ENCODE measurements around the gene TMEM39A. TPM values are rescaled to one million over a fixed set of nuclear protein-coding genes. Genes with fewer than 3 reads are reported as not detected.
A peak's percentile ranks its signal among the peaks of the same experiment; 100 is the strongest.

The TMEM39A gene
- total and polyA plus RNA-seq, 5 donors from 2014 or later = 8.5 to 49.7 (median 12.3) TPM

DNA sequence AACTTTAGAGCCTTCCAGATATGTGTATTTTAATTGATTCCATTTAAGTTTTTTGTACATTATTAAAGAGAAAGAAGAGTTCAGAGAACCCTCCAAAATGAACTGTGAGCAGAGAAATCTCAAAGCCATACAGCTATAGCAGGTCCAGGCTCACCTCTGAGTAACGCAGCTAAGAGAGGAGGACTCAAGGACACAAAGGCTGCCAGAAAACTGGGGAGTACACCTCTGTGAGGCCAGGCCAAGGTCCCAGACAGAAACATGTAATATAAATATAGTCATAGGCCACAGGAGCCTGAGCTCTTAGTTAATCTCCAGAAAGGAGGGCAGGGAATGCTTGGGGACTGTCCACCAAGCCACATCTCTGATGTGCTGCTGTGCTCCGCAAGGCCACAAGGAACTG lies 66.5 kb downstream of the TMEM39A start:
- Mint-ChIP-seq H3K27me3 (no peaks in the 10 kb centered on the region), H3K36me3 (peaks cover 36% of the 10 kb centered on the region), H3K27ac (peak overlapping the region in 1 of 3 donors; percentile 49), H3K4me3 (no peak overlapping the region), H3K9me3 (no peaks in the 10 kb centered on the region), H3K4me1 (peaks cover 12 to 17% (median 14%) of the 10 kb centered on the region in 4 donors)
- no peak for ATAC-seq (ENCODE audit: low read depth in 2 of 2)
- DNase-seq = no peak
- no peak overlapping the region for H3K27ac ChIP-seq (ENCODE audit: insufficient read depth, low read length, poor library complexity, severe bottlenecking)
- H3K27me3 ChIP-seq (ENCODE audit: control insufficient read depth, insufficient read depth, low read length) = no peaks in the 10 kb centered on the region
- no peak overlapping the region for H3K4me3 ChIP-seq (ENCODE audit: low read depth, low read length)
- H3K36me3 ChIP-seq (ENCODE audit: control insufficient read depth, insufficient read depth, low read length) = peaks cover 33% of the 10 kb centered on the region
- H3K9me3 ChIP-seq (ENCODE audit: control insufficient read depth in 2 of 2, low read length in 2 of 2) = no peaks in the 10 kb centered on the region
- no peaks in the 10 kb centered on the region for H3K4me1 ChIP-seq (ENCODE audit: control insufficient read depth, insufficient read depth, low read length, poor library complexity, severe bottlenecking)

DNA sequence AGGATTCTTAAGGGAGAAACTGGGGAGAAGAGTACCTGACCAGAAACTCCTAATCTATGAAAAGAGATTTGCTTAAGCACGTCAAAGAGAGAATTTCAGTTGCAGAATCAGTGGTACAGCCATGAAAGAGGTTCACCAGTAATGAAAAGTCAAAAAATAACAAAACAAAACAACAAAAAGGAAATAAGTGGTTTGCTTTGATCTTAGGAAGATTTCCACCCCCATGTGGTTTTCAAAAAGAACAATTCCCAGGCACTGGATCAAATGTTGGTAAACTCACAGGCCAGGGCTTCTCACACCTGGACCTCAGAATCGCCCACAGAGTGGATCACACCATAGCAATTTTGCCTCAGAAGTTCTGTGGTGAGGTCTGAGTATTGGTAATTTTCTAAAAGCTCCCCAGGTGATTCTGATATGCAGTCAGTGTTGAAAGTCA lies 67.5 kb downstream of the TMEM39A start:
- Mint-ChIP-seq H3K27me3 (no peaks in the 10 kb centered on the region), H3K4me3 (no peak overlapping the region), H3K27ac (peak overlapping the region in 2 of 3 donors; percentile 23 to 77), H3K9me3 (no peaks in the 10 kb centered on the region), H3K36me3 (peaks cover 38% of the 10 kb centered on the region), H3K4me1 (peaks cover 6 to 17% (median 9%) of the 10 kb centered on the region in 4 donors)
- no peaks in the 10 kb centered on the region for H3K9me3 ChIP-seq (ENCODE audit: control insufficient read depth in 2 of 2, low read length in 2 of 2)
- ATAC-seq (ENCODE audit: low read depth in 2 of 2) (no peak), DNase-seq (no peak)
- H3K36me3 ChIP-seq (ENCODE audit: control insufficient read depth, insufficient read depth, low read length) = peaks cover 33% of the 10 kb centered on the region
- no peaks in the 10 kb centered on the region for H3K27me3 ChIP-seq (ENCODE audit: control insufficient read depth, insufficient read depth, low read length)
- H3K4me3 ChIP-seq (ENCODE audit: low read depth, low read length) = no peak overlapping the region
- no peak overlapping the region for H3K27ac ChIP-seq (ENCODE audit: insufficient read depth, low read length, poor library complexity, severe bottlenecking)
- no peaks in the 10 kb centered on the region for H3K4me1 ChIP-seq (ENCODE audit: control insufficient read depth, insufficient read depth, low read length, poor library complexity, severe bottlenecking)

DNA sequence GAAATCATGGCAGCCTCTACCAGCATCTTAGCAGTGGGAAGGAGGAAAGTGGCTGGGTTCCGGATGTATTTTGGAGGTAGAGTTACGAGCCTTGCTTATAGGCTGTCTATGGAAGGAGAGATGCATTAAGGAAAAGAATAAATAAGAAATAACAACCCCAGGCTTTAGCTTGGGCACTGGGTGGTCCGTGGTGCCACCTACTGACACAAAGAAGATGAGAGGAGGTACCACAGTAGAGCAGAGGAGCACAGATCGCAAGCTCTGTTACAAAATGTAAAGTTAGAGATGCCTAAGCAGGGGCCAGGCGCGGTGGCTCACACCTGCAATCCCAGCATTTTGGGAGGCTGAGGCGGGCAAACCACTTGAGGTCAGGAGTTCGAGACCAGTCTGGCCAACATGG lies 74.8 kb downstream of the TMEM39A start:
- ATAC-seq (ENCODE audit: low read depth in 2 of 2) (no peak), DNase-seq (no peak)
- no peaks in the 10 kb centered on the region for H3K9me3 Mint-ChIP-seq
- H3K27me3 ChIP-seq (ENCODE audit: control insufficient read depth, insufficient read depth, low read length) = no peaks in the 10 kb centered on the region
- H3K36me3 ChIP-seq (ENCODE audit: control insufficient read depth, insufficient read depth, low read length) = peaks cover 33% of the 10 kb centered on the region
- H3K4me3 ChIP-seq (ENCODE audit: low read depth, low read length) = no peak overlapping the region
- H3K4me1 ChIP-seq (ENCODE audit: control insufficient read depth, insufficient read depth, low read length, poor library complexity, severe bottlenecking) = no peaks in the 10 kb centered on the region
- H3K36me3 Mint-ChIP-seq = peaks cover 45% of the 10 kb centered on the region
- H3K27me3 Mint-ChIP-seq = no peaks in the 10 kb centered on the region
- H3K9me3 ChIP-seq (ENCODE audit: control insufficient read depth in 2 of 2, low read length in 2 of 2) = no peaks in the 10 kb centered on the region
- peaks cover 0 to 3% (median 0%) of the 10 kb centered on the region in 4 donors for H3K4me1 Mint-ChIP-seq
- H3K4me3 Mint-ChIP-seq = no peak overlapping the region
- H3K27ac Mint-ChIP-seq = peak overlapping the region in 1 of 3 donors; percentile 18
- H3K27ac ChIP-seq (ENCODE audit: insufficient read depth, low read length, poor library complexity, severe bottlenecking) = no peak overlapping the region

DNA sequence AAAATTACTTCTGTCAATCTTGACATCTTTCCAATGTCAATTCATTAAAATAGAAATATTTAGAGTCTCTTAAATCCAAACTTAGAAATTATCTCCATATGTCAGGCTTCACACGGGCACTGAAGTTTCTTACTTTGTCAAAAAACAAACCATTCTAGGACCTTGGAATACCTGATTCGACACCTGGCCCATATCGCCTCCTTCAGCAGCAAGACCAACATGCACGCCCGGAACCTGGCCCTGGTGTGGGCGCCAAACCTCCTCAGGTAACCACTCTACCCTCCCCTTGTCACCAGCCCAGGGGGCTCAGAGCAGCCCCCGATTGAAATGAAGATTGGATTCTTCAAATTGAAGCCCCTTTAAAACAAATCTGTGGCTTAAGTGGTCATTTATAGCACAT lies 81.3 kb downstream of the TMEM39A start:
- Histone ChIP-seq H3K27ac (ENCODE audit: insufficient read depth, low read length, poor library complexity, severe bottlenecking) (no peak overlapping the region), H3K4me1 (ENCODE audit: control insufficient read depth, insufficient read depth, low read length, poor library complexity, severe bottlenecking) (no peaks in the 10 kb centered on the region), H3K36me3 (ENCODE audit: control insufficient read depth, insufficient read depth, low read length) (peaks cover 34% of the 10 kb centered on the region), H3K4me3 (ENCODE audit: low read depth, low read length) (no peak overlapping the region), H3K9me3 (ENCODE audit: control insufficient read depth in 2 of 2, low read length in 2 of 2) (no peaks in the 10 kb centered on the region), H3K27me3 (ENCODE audit: control insufficient read depth, insufficient read depth, low read length) (no peaks in the 10 kb centered on the region)
- H3K36me3 Mint-ChIP-seq = peaks cover 40% of the 10 kb centered on the region
- no peaks in the 10 kb centered on the region for H3K27me3 Mint-ChIP-seq
- no peak overlapping the region for H3K4me3 Mint-ChIP-seq
- ATAC-seq (ENCODE audit: low read depth in 2 of 2) = no peak
- no peak overlapping the region for H3K27ac Mint-ChIP-seq
- no peaks in the 10 kb centered on the region for H3K9me3 Mint-ChIP-seq
- H3K4me1 Mint-ChIP-seq = peaks cover 0 to 2% (median under 1%) of the 10 kb centered on the region in 4 donors
- DNase-seq = no peak

DNA sequence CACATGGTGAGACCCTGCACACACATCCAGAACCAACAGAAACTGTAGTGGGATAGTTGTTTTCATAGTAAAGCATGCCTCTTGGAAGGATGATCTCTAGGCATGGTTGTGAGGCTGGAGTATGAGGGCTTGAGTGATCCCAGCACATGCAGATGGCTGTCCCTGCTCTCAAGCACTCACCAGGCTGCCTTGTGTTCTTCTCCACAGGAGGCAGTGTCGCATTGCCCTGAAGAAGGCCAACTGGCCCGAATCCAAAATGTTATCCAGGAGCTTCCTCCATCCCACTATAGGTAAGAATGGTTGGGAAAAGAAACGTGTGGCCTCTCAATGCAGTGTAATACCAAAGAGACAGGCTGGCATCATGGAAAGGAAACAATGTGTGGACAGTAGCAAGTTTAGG lies 82.7 kb downstream of the TMEM39A start:
- no peak overlapping the region for H3K27ac Mint-ChIP-seq
- H3K4me1 Mint-ChIP-seq = peaks cover 0 to 2% (median under 1%) of the 10 kb centered on the region in 4 donors
- Histone ChIP-seq H3K4me1 (ENCODE audit: control insufficient read depth, insufficient read depth, low read length, poor library complexity, severe bottlenecking) (no peaks in the 10 kb centered on the region), H3K9me3 (ENCODE audit: control insufficient read depth in 2 of 2, low read length in 2 of 2) (no peaks in the 10 kb centered on the region), H3K27me3 (ENCODE audit: control insufficient read depth, insufficient read depth, low read length) (no peaks in the 10 kb centered on the region), H3K36me3 (ENCODE audit: control insufficient read depth, insufficient read depth, low read length) (peaks cover 30% of the 10 kb centered on the region), H3K27ac (ENCODE audit: insufficient read depth, low read length, poor library complexity, severe bottlenecking) (no peak overlapping the region), H3K4me3 (ENCODE audit: low read depth, low read length) (no peak overlapping the region)
- H3K9me3 Mint-ChIP-seq = no peaks in the 10 kb centered on the region
- no peaks in the 10 kb centered on the region for H3K27me3 Mint-ChIP-seq
- DNase-seq (no peak), ATAC-seq (ENCODE audit: low read depth in 2 of 2) (no peak)
- peaks cover 41% of the 10 kb centered on the region for H3K36me3 Mint-ChIP-seq
- H3K4me3 Mint-ChIP-seq = no peak overlapping the region

Other genes with a start within 250 kb of the TMEM39A start
- gene B4GALT4, start 222.7 kb downstream of the TMEM39A start, total RNA-seq = 13.1 TPM
- gene B4GALT4, start 222.7 kb downstream of the TMEM39A start, polyA plus RNA-seq = 1 to 10 TPM; 6.4 to 8.0 (median 7.3) TPM
- 13.6 TPM for gene ARHGAP31, start 169.2 kb downstream of the TMEM39A start, total RNA-seq
- 1 to 10 TPM; 2.6 to 5.1 (median 4.1) TPM for gene ARHGAP31, start 169.2 kb downstream of the TMEM39A start, polyA plus RNA-seq
- 31.4 TPM for gene POGLUT1, start 5.3 kb upstream of the TMEM39A start, total RNA-seq
- gene POGLUT1, start 5.3 kb upstream of the TMEM39A start, polyA plus RNA-seq = 10 to 100 TPM; 31.9 to 43.2 (median 36.5) TPM
- 42.1 TPM for gene TIMMDC1, start 34.9 kb upstream of the TMEM39A start, total RNA-seq
- gene TIMMDC1, start 34.9 kb upstream of the TMEM39A start, polyA plus RNA-seq = 10 to 100 TPM; 65.1 to 88.8 (median 70.4) TPM
- 24.2 TPM for gene CD80, start 96.0 kb upstream of the TMEM39A start, total RNA-seq
- 1 to 10 TPM in 3 of 4 donors, under 1 TPM in 1; 0.87 to 2.8 (median 1.9) TPM for gene CD80, start 96.0 kb upstream of the TMEM39A start, polyA plus RNA-seq
- 6.6 TPM for gene ADPRH, start 115.9 kb upstream of the TMEM39A start, total RNA-seq
- 10 to 100 TPM in 3 of 4 donors, 1 to 10 TPM in 1; 6.2 to 17.2 (median 14.6) TPM for gene ADPRH, start 115.9 kb upstream of the TMEM39A start, polyA plus RNA-seq
- gene PLA1A, start 134.3 kb upstream of the TMEM39A start, total RNA-seq = not detected
- gene PLA1A, start 134.3 kb upstream of the TMEM39A start, polyA plus RNA-seq = under 1 TPM in 1 of 4 donors, not detected in 3; 0.18 TPM
- gene POPDC2, start 197.0 kb upstream of the TMEM39A start, total RNA-seq = 5.5 TPM
- 1 to 10 TPM; 1.9 to 3.2 (median 2.4) TPM for gene POPDC2, start 197.0 kb upstream of the TMEM39A start, polyA plus RNA-seq
- gene COX17, start 213.8 kb upstream of the TMEM39A start, total RNA-seq = 34.1 TPM
- gene COX17, start 213.8 kb upstream of the TMEM39A start, polyA plus RNA-seq = 100 to 1,000 TPM in 2 of 4 donors, 10 to 100 TPM in 2; 82.1 to 124 (median 97.2) TPM
- gene CFAP91, start 239.4 kb upstream of the TMEM39A start, total RNA-seq = 0.44 TPM
- under 1 TPM in 1 of 4 donors, not detected in 3; 0.59 TPM for gene CFAP91, start 239.4 kb upstream of the TMEM39A start, polyA plus RNA-seq

All from CD4-positive, CD25-positive, alpha-beta regulatory T cell (primary cell).